Natural killer cell (primary cell): ENCODE results near the gene ITIH3. TPM values are rescaled to one million over a fixed set of nuclear protein-coding genes. Genes with fewer than 3 reads are reported as not detected.

ENCODE experiments used
- ATAC-seq, 3 donors: fragments of 150-1000 bp in 2 of 3; fragments of 200-7000 bp in 1 of 3; cut with Tn5 transposase; 1 replicate in 1 of 3; 2 replicates in 2 of 3; pipeline ENCODE4 v1.10.0; 2021; ENCODE audit warnings: mild to moderate bottlenecking in 2 of 3, moderate library complexity in 2 of 3
- DNase-seq, 2 donors: peaks; one replicate each; pipeline versions ENCODE4 v3.0.0 to v3.0.0-alpha.2; 2013 to 2021; ENCODE audit warnings: mixed read lengths in 1 of 2
- H3K27ac ChIP-seq: one replicate; pipeline ENCODE4 v1.5.1; 2013; ENCODE audit warnings: mild to moderate bottlenecking, low read length
- H3K27me3 ChIP-seq: one replicate; pipeline ENCODE4 v1.6.1; 2013; ENCODE audit warnings: low read length; ENCODE audit not compliant: control insufficient read depth, insufficient read depth
- H3K36me3 ChIP-seq: one replicate; pipeline ENCODE4 v1.6.1; 2013; ENCODE audit warnings: low read length; ENCODE audit not compliant: control insufficient read depth, insufficient read depth
- H3K4me1 ChIP-seq: one replicate; pipeline ENCODE4 v1.6.1; 2013; ENCODE audit warnings: low read length; ENCODE audit not compliant: control insufficient read depth, insufficient read depth
- H3K4me3 ChIP-seq: one replicate; pipeline ENCODE4 v1.5.1; 2013; ENCODE audit warnings: low read length
- H3K9me3 ChIP-seq: one replicate; pipeline ENCODE4 v1.6.1; 2013; ENCODE audit warnings: low read length; ENCODE audit not compliant: control insufficient read depth, insufficient read depth
- H3K27ac Mint-ChIP-seq, 2 donors: one replicate each; pipeline ENCODE4 v1.8.0; 2022; ENCODE audit warnings: mild to moderate bottlenecking in 2 of 2, mixed read lengths in 2 of 2, moderate library complexity in 1 of 2
- H3K27me3 Mint-ChIP-seq, 2 donors: one replicate each; pipeline ENCODE4 v1.8.0; 2022; ENCODE audit warnings: low read depth in 2 of 2, mixed read lengths in 2 of 2
- H3K36me3 Mint-ChIP-seq: one replicate; pipeline ENCODE4 v1.8.0; 2022; ENCODE audit warnings: mixed read lengths
- H3K4me1 Mint-ChIP-seq, 2 donors: one replicate each; pipeline ENCODE4 v1.8.0; 2022; ENCODE audit warnings: mixed read lengths in 2 of 2
- H3K4me3 Mint-ChIP-seq: one replicate; pipeline ENCODE4 v1.8.0; 2022; ENCODE audit warnings: mild to moderate bottlenecking, moderate library complexity, mixed read lengths
- H3K9me3 Mint-ChIP-seq, 2 donors: one replicate each; pipeline ENCODE4 v1.8.0; 2022; ENCODE audit warnings: mixed read lengths in 2 of 2
- CTCF ChIP-seq: fragments of 200-600 bp; IDR thresholded peaks from one replicate; pipeline ENCODE4 v1.8.0; 2022; ENCODE audit warnings: antibody characterized with exemption
- WGBS: methylation state at CpG from one replicate; pipeline ENCODE4 v1.1.7; 2013; ENCODE audit warnings: missing lambda C conversion rate; ENCODE audit not compliant: insufficient coverage; 5-methylcytosine and 5-hydroxymethylcytosine counted together
- intact Hi-C: fragments of 100-400 bp; cut with micrococcal nuclease; formaldehyde crosslinking; loops from one replicate; pipeline ENCODE4 v1.14.2; 2022
- total RNA-seq, 4 donors: library from RNA; stranded (reverse); fragments of 120-200 nt in 1 of 4; gene quantifications; one replicate each; pipeline versions ENCODE4 v1.2.3 to v1.2.4, GENCODE V29; 2013 to 2022

ITIH3 gene
- total RNA-seq, 3 donors from 2014 or later (not counting 1 experiment from before 2014, with no cell fraction given), result not detected

GRCh38 chr3:52836986-52837385 is 42.4 kb downstream of the ITIH3 start:
- Histone ChIP-seq H3K27ac (no peak overlapping the region), H3K36me3 (peaks cover 8% of the 10 kb centered on the region), H3K4me3 (no peak overlapping the region), H3K4me1 (peaks cover 63% of the 10 kb centered on the region), H3K9me3 (no peaks in the 10 kb centered on the region), H3K27me3 (no peaks in the 10 kb centered on the region)
- ATAC-seq (no peak), DNase-seq (no peak)
- WGBS, result 77% methylated on average over 4 of the region's 4 CpGs
- Mint-ChIP-seq H3K36me3 (no peaks in the 10 kb centered on the region), H3K9me3 (no peaks in the 10 kb centered on the region), H3K27ac (peak overlapping the region; percentile 72 to 74), H3K27me3 (no peaks in the 10 kb centered on the region), H3K4me3 (no peak overlapping the region), H3K4me1 (peaks cover 49 to 71% of the 10 kb centered on the region in 2 donors)
- intact Hi-C loops, result no loop called here
- no peak for TF ChIP-seq CTCF

GRCh38 chr3:52838561-52839267 is 44.1 kb downstream of the ITIH3 start:
- no peak for TF ChIP-seq CTCF
- Mint-ChIP-seq H3K4me3 (peak overlapping the region; percentile 61), H3K9me3 (no peaks in the 10 kb centered on the region), H3K4me1 (peaks cover 51 to 73% of the 10 kb centered on the region in 2 donors), H3K36me3 (no peaks in the 10 kb centered on the region), H3K27me3 (no peaks in the 10 kb centered on the region), H3K27ac (peak overlapping the region in 1 of 2 donors; percentile 38)
- ATAC-seq (peak; percentile 64 to 88 (median 68)), DNase-seq (peak; percentile 34 to 52)
- Histone ChIP-seq H3K4me3 (no peak overlapping the region), H3K9me3 (no peaks in the 10 kb centered on the region), H3K4me1 (peaks cover 66% of the 10 kb centered on the region), H3K27ac (peak overlapping the region; percentile 73), H3K36me3 (peaks cover 20% of the 10 kb centered on the region), H3K27me3 (no peaks in the 10 kb centered on the region)
- intact Hi-C loops, result no loop called here
- WGBS, result 42% methylated on average over 8 of the region's 8 CpGs

GRCh38 chr3:52839268-52839575 is 44.6 kb downstream of the ITIH3 start:
- TF ChIP-seq CTCF, result no peak
- Mint-ChIP-seq H3K27ac (peak overlapping the region in 1 of 2 donors; percentile 38), H3K9me3 (no peaks in the 10 kb centered on the region), H3K27me3 (no peaks in the 10 kb centered on the region), H3K4me1 (peaks cover 51 to 75% of the 10 kb centered on the region in 2 donors), H3K4me3 (peak overlapping the region; percentile 61), H3K36me3 (no peaks in the 10 kb centered on the region)
- H3K27ac ChIP-seq, result peak overlapping the region; percentile 73
- intact Hi-C loops, result no loop called here
- DNase-seq (no peak), ATAC-seq (no peak)
- WGBS, result 59% methylated on average over 2 of the region's 2 CpGs
- peaks cover 66% of the 10 kb centered on the region for H3K4me1 ChIP-seq
- no peak overlapping the region for H3K4me3 ChIP-seq
- H3K9me3 ChIP-seq, result no peaks in the 10 kb centered on the region
- H3K27me3 ChIP-seq, result no peaks in the 10 kb centered on the region
- peaks cover 20% of the 10 kb centered on the region for H3K36me3 ChIP-seq
